Loucy (cell line): Measurements from ENCODE around the gene ZDHHC20.

Experiments
- CTCF ChIP-seq: fragments of 200-600 bp; sonication (generic); conservative IDR thresholded peaks from 2 replicates; pipeline ENCODE4 v1.5.1; 2014; ENCODE audit warnings: mild to moderate bottlenecking, antibody characterized with exemption, low read length
- EZH2phosphoT487 ChIP-seq: fragments of 200-600 bp; IDR thresholded peaks from 2 replicates; pipeline ENCODE4 v1.6.1; 2018; ENCODE audit warnings: antibody characterized with exemption, mild to moderate bottlenecking, moderate library complexity, borderline replicate concordance

- TF ChIP-seq CTCF: no peak
- no peak for TF ChIP-seq EZH2phosphoT487
Observed at GRCh38 chr13:21371011-21371410, 88.1 kb downstream of the ZDHHC20 start.
